SK-N-SH treated with all-trans-retinoic acid at 6 μM for 48 hours (cell line): ENCODE data around the gene FES.

Experiments used
- CREB5 ChIP-seq: fragments of 250-450 bp; sonication (Bioruptor Pico); IDR thresholded peaks from 2 replicates; pipeline ENCODE4 v1.5.1; 2020; ENCODE audit warnings: low read depth, mild to moderate bottlenecking, moderate library complexity
- CSDC2 ChIP-seq: fragments of 250-450 bp; sonication (Bioruptor Pico); IDR thresholded peaks from 2 replicates; pipeline ENCODE4 v1.5.0; 2020; ENCODE audit warnings: mild to moderate bottlenecking, moderate library complexity
- ESRRG ChIP-seq: fragments of 250-450 bp; sonication (Bioruptor Pico); IDR thresholded peaks from 2 replicates; pipeline ENCODE4 v1.6.1; 2021; ENCODE audit warnings: mild to moderate bottlenecking
- GLIS3 ChIP-seq: fragments of 250-450 bp; sonication (Bioruptor Pico); IDR thresholded peaks from 2 replicates; pipeline ENCODE4 v1.5.0; 2020; ENCODE audit warnings: mild to moderate bottlenecking, moderate library complexity
- OSR1 ChIP-seq: fragments of 250-450 bp; sonication (Bioruptor Pico); IDR thresholded peaks from 2 replicates; pipeline ENCODE4 v1.8.0; 2022; ENCODE audit warnings: moderate library complexity, mild to moderate bottlenecking, inconsistent platforms
- PATZ1 ChIP-seq: fragments of 250-450 bp; sonication (Bioruptor Pico); IDR thresholded peaks from 2 replicates; pipeline ENCODE4 v1.8.0; 2020; ENCODE audit warnings: mild to moderate bottlenecking, moderate library complexity, borderline replicate concordance
- POU6F1 ChIP-seq: fragments of 250-450 bp; sonication (Bioruptor Pico); IDR thresholded peaks from 2 replicates; pipeline ENCODE4 v1.8.0; 2021; ENCODE audit warnings: low read depth, mild to moderate bottlenecking, moderate library complexity, borderline replicate concordance
- RARB ChIP-seq: fragments of 250-450 bp; sonication (Bioruptor Pico); IDR thresholded peaks from 2 replicates; pipeline ENCODE4 v1.8.0; 2021; ENCODE audit warnings: mild to moderate bottlenecking, moderate library complexity
- ZFP3 ChIP-seq: fragments of 250-450 bp; sonication (Bioruptor Pico); IDR thresholded peaks from 2 replicates; pipeline ENCODE4 v1.5.0; 2020; ENCODE audit warnings: mild to moderate bottlenecking, moderate library complexity
- ZFP30 ChIP-seq: fragments of 450-650 bp; formaldehyde crosslinking; IDR thresholded peaks from 2 replicates; pipeline ENCODE4 v1.5.0; 2022; ENCODE audit warnings: mild to moderate bottlenecking, moderate library complexity
- ZNF565 ChIP-seq: fragments of 450-650 bp; formaldehyde crosslinking; conservative IDR thresholded peaks from 2 replicates; pipeline ENCODE4 v1.5.0; 2020; ENCODE audit warnings: low read depth, mild to moderate bottlenecking, moderate library complexity

GRCh38 chr15:90855139-90855538 is 29.2 kb upstream of the FES start:
- no peak for TF ChIP-seq PATZ1
- TF ChIP-seq CREB5 = no peak
- TF ChIP-seq ZFP3 = no peak
- TF ChIP-seq ZFP30 (CRISPR knock-in tag) = no peak
- TF ChIP-seq ZNF565 (CRISPR knock-in tag) = no peak
- TF ChIP-seq RARB = no peak
- TF ChIP-seq OSR1 (CRISPR knock-in tag) = no peak
- TF ChIP-seq GLIS3 (CRISPR knock-in tag) = no peak
- TF ChIP-seq POU6F1 (CRISPR knock-in tag) = no peak
- no peak for TF ChIP-seq CSDC2 (CRISPR knock-in tag)
- TF ChIP-seq ESRRG = no peak
